HepG2 (cell line): ENCODE results near the gene CTSS. TPM values are rescaled to one million over a fixed set of nuclear protein-coding genes. Genes with fewer than 3 reads are reported as not detected.
"Not testable (repeated sequence)": the region's sequence is repeated elsewhere in the genome, so short reads cannot be mapped to it uniquely, and the experiment has no call there.

Experiments
- ATAC-seq: fragments of 200-7000 bp; cut with Tn5 transposase; 3 replicates; pipeline ENCODE4 v1.9.1; 2020; ENCODE audit warnings: mild to moderate bottlenecking, moderate library complexity
- BruUV-seq: library from RNA; stranded (reverse); fragments of 400-500 nt; replicated peaks from 2 replicates; lab custom pipeline; 2021; lab: Mats Ljungman, UMichigan
- CTCF ChIA-PET: fragments of 300-600 bp; formaldehyde crosslinking; extraction: SDS; loops from one replicate; lab custom pipeline; 2021; ENCODE audit warnings: low total read pairs, inconsistent platforms, low intra/inter-chr PET ratio; lab: Yijun Ruan, JAX
- POLR2A ChIA-PET: fragments of 350-600 bp; sonication (Branson Sonifier 250); formaldehyde crosslinking; loops from one replicate; lab custom pipeline; 2020; ENCODE audit warnings: antibody characterized with exemption, inconsistent platforms; lab: Yijun Ruan, JAX
- DNase-seq: peaks from one replicate; pipeline ENCODE4 v3.0.0-alpha.2; 2015; ENCODE audit warnings: low spot score
- FAIRE-seq: peaks from 3 replicates; lab custom pipeline; 2011; peaks lifted over from hg19 to GRCh38; lab: Jason Lieb, UNC
- H2AFZ ChIP-seq: one replicate; pipeline ENCODE4 v1.6.1; 2011; ENCODE audit warnings: low read length, inconsistent platforms
- H3K27ac ChIP-seq: fragments of 300-600 bp; 3 replicates; pipeline ENCODE4 v1.8.0; 2011; ENCODE audit warnings: mixed run types, mild to moderate bottlenecking, mixed read lengths, low read length, inconsistent platforms; ENCODE audit not compliant: insufficient read depth; ENCODE audit errors: extremely low read length
- H3K27me3 ChIP-seq, 2 experiments: fragments of 200-600 bp in 1 of 2; 2 replicates in 1 of 2; 3 replicates in 1 of 2; pipeline versions ENCODE4 v1.6.0 to v1.8.0; 2011; ENCODE audit warnings: low read length in 2 of 2, mild to moderate bottlenecking in 2 of 2, moderate library complexity in 2 of 2, inconsistent platforms in 1 of 2; ENCODE audit not compliant: insufficient read depth in 2 of 2, control insufficient read depth in 1 of 2
- H3K36me3 ChIP-seq, 2 experiments: fragments of 200-600 bp in 1 of 2; replicated peaks in 1 of 2; 2 replicates in 1 of 2; 3 replicates in 1 of 2; pipeline versions ENCODE4 v1.5.1 to v1.8.0; 2011; ENCODE audit warnings: low read length in 2 of 2, inconsistent platforms in 1 of 2; ENCODE audit not compliant: insufficient read depth in 2 of 2, control insufficient read depth in 1 of 2
- H3K4me1 ChIP-seq: 2 replicates; pipeline ENCODE4 v1.5.1; 2012; ENCODE audit warnings: low read length, inconsistent platforms; ENCODE audit not compliant: insufficient read depth
- H3K4me2 ChIP-seq: 2 replicates; pipeline ENCODE4 v1.6.0; 2011; ENCODE audit warnings: low read depth, low read length, inconsistent platforms
- H3K4me3 ChIP-seq, 3 experiments: fragments of 200-600 bp in 1 of 3; sonication (generic), shearing (Covaris generic) in 1 of 3; replicated peaks in 1 of 3; 2 replicates each; pipeline ENCODE4 v1.5.1; 2011 to 2016; ENCODE audit warnings: low read length in 3 of 3, inconsistent platforms in 2 of 3, low read depth in 2 of 3, mild to moderate bottlenecking in 2 of 3, control low read depth in 1 of 3, mixed read lengths in 1 of 3; ENCODE audit not compliant: insufficient read depth in 1 of 3
- H3K79me2 ChIP-seq: one replicate; pipeline ENCODE4 v1.6.1; 2011; ENCODE audit warnings: low read length, inconsistent platforms; ENCODE audit not compliant: insufficient read depth
- H3K9ac ChIP-seq: 2 replicates; pipeline ENCODE4 v1.6.0; 2011; ENCODE audit warnings: mild to moderate bottlenecking, low read depth, low read length, inconsistent platforms; ENCODE audit not compliant: insufficient read depth
- H3K9me3 ChIP-seq: 2 replicates; pipeline ENCODE4 v1.5.1; 2012; ENCODE audit warnings: mild to moderate bottlenecking, low read length
- H4K20me1 ChIP-seq: 2 replicates; pipeline ENCODE4 v1.6.0; 2011; ENCODE audit warnings: inconsistent platforms, mild to moderate bottlenecking, low read length, moderate library complexity; ENCODE audit not compliant: insufficient read depth
- FOXP1 ChIP-seq, 2 experiments: fragments of 450-650 bp in 1 of 2; IDR thresholded peaks; 2 replicates each; pipeline ENCODE4 v1.6.1; 2017 to 2018; ENCODE audit warnings: antibody characterized with exemption in 1 of 2
- HDAC6 ChIP-seq: fragments of 200-600 bp; sonication (generic); IDR thresholded peaks from 2 replicates; pipeline ENCODE4 v1.7.0; 2017; ENCODE audit warnings: mild to moderate bottlenecking, antibody characterized with exemption, low read length, low read depth
- HMG20B ChIP-seq: conservative IDR thresholded peaks from 2 replicates; pipeline ENCODE4 v1.6.1; 2016; ENCODE audit warnings: missing genetic modification reagents, missing compliant biosample characterization
- LCORL ChIP-seq, 2 experiments: fragments of 450-650 bp in 1 of 2; sonication (generic) in 1 of 2; formaldehyde crosslinking in 1 of 2; IDR thresholded peaks; 2 replicates each; pipeline versions ENCODE4 v1.5.0 to v1.6.1; 2017 to 2020; ENCODE audit warnings: antibody characterized with exemption in 1 of 2, missing genetic modification reagents in 1 of 2
- MED13 ChIP-seq: sonication (generic); formaldehyde crosslinking; IDR thresholded peaks from 2 replicates; pipeline ENCODE4 v1.5.0; 2020; ENCODE audit warnings: missing genetic modification reagents
- POLR2A ChIP-seq, 2 experiments: IDR thresholded peaks; 2 replicates each; pipeline ENCODE4 v1.6.1; 2011; ENCODE audit warnings: low read depth in 2 of 2, low read length in 2 of 2, mild to moderate bottlenecking in 1 of 2, moderate library complexity in 1 of 2; ENCODE audit not compliant: insufficient read depth in 1 of 2
- RXRB ChIP-seq: IDR thresholded peaks from 2 replicates; pipeline ENCODE4 v1.6.1; 2016; ENCODE audit warnings: borderline replicate concordance, missing genetic modification reagents, missing compliant biosample characterization
- SMC3 ChIP-seq: IDR thresholded peaks from 2 replicates; pipeline ENCODE4 v1.6.1; 2011; ENCODE audit warnings: low read length, improper control_type of control experiment
- TAF15 ChIP-seq: fragments of 200-400 bp; formaldehyde crosslinking; IDR thresholded peaks from one replicate; pipeline ENCODE4 v1.6.1; 2018; ENCODE audit warnings: mild to moderate bottlenecking, low read depth, low read length; ENCODE audit not compliant: poor library complexity, severe bottlenecking
- TBX3 ChIP-seq: fragments of 450-650 bp; IDR thresholded peaks from 2 replicates; pipeline ENCODE4 v1.6.1; 2017; ENCODE audit warnings: antibody characterized with exemption, mild to moderate bottlenecking, inconsistent platforms, borderline replicate concordance
- ZKSCAN1 ChIP-seq: fragments of 150-350 bp; IDR thresholded peaks from 2 replicates; pipeline ENCODE4 v1.6.1; 2014; ENCODE audit warnings: low read length
- ZNF230 ChIP-seq: sonication (generic); formaldehyde crosslinking; IDR thresholded peaks from 2 replicates; pipeline ENCODE4 v1.4.0; 2020; ENCODE audit warnings: mild to moderate bottlenecking, missing genetic modification reagents
- ZNF431 ChIP-seq: sonication (generic); formaldehyde crosslinking; IDR thresholded peaks from 2 replicates; pipeline ENCODE4 v1.9.0; 2022; ENCODE audit warnings: missing genetic modification reagents, low read depth, mild to moderate bottlenecking, borderline replicate concordance
- ZNF740 ChIP-seq: sonication (generic); formaldehyde crosslinking; IDR thresholded peaks from 2 replicates; pipeline ENCODE4 v1.4.0; 2020; ENCODE audit warnings: missing genetic modification reagents
- ZNF768 ChIP-seq: sonication (generic); formaldehyde crosslinking; IDR thresholded peaks from 2 replicates; pipeline ENCODE4 v1.4.0; 2020; ENCODE audit warnings: missing genetic modification reagents
- WGBS: methylation state at CpG from one replicate; pipeline ENCODE4 v1.1.6; 2017; ENCODE audit warnings: low lambda C conversion rate; 5-methylcytosine and 5-hydroxymethylcytosine counted together
- in situ Hi-C: cut with HindIII; loops from 2 replicates; pipeline ENCODE4 v1.10.0; 2017; ENCODE audit warnings: low pct_unique_long_range_greater_than_20kb; ENCODE audit not compliant: extremely low pct_ligation_motif_present
- intact Hi-C: fragments of 100-400 bp; cut with micrococcal nuclease; formaldehyde crosslinking; loops from one replicate; pipeline ENCODE4 v1.10.0; 2022; ENCODE audit not compliant: unreplicated experiment
- polyA plus RNA-seq, 8 experiments: library from polyadenylated mRNA; depleted of rRNA in 3 of 8; stranded (reverse) in 7 of 8; unstranded in 1 of 8; fragments of >200 nt; fragmentation: Illumina TruSeq in 4 of 8; extraction: Trizol in 4 of 8; gene quantifications; 2 replicates each; pipeline versions ENCODE4 v1.2.1 to v1.2.3, GENCODE V29; 2011 to 2016; ENCODE audit warnings: low read depth in 4 of 8, missing spikeins in 1 of 8, mixed read lengths in 1 of 8; ENCODE audit not compliant: insufficient read depth in 1 of 8
- total RNA-seq, 5 experiments: library from RNA; depleted of rRNA; stranded (reverse); fragments of >200 nt; fragmentation: Illumina TruSeq; extraction: Trizol; gene quantifications; 2 replicates each; pipeline ENCODE4 v1.2.3, GENCODE V29; 2016; ENCODE audit warnings: low read depth in 1 of 5
- TF ChIP-seq, protein P1 (sequence below): sonication (generic); formaldehyde crosslinking; IDR thresholded peaks from 2 replicates; pipeline ENCODE4 v1.8.1; 2022; ENCODE audit warnings: mild to moderate bottlenecking, missing genetic modification reagents
- TF ChIP-seq, protein P2 (sequence below): IDR thresholded peaks from 2 replicates; pipeline ENCODE4 v1.6.1; 2016; ENCODE audit warnings: low read depth, borderline replicate concordance
- TF ChIP-seq, protein P3 (sequence below): IDR thresholded peaks from 2 replicates; pipeline ENCODE4 v1.6.1; 2016; ENCODE audit warnings: missing biosample characterization, missing genetic modification reagents, low read depth

CTSS gene
- total and polyA plus RNA-seq, 2 of the 13 experiments (the other 11 are each of a cell fraction or from before 2014, with no cell fraction given): 0.33 to 1.0 TPM

GRCh38 chr1:150718225-150718891 lies 47.2 kb downstream of the CTSS start:
- intact Hi-C loops (loop anchor here (10.0 kb wide), 1 partner anchor 46 kb away; the partner anchor contains the start of gene CTSS), in situ Hi-C loops (no loop called here)
- Histone ChIP-seq H3K27ac (no peak overlapping the region), H3K9me3 (no peaks in the 10 kb centered on the region), H4K20me1 (no peaks in the 10 kb centered on the region), H3K79me2 (no peaks in the 10 kb centered on the region), H3K4me3 (no peak overlapping the region), H3K4me1 (no peaks in the 10 kb centered on the region), H3K4me2 (no peak overlapping the region), H2AFZ (no peak overlapping the region), H3K9ac (no peak overlapping the region), H3K27me3 (no peaks in the 10 kb centered on the region; a peak in 1 of 5 replicates), H3K36me3 (no peaks in the 10 kb centered on the region)
- WGBS: 33% methylated on average over 11 of the region's 11 CpGs
- DNase-seq (no peak), ATAC-seq (no peak), FAIRE-seq (no peak)
- CTCF ChIA-PET: no interaction called here
- no TSS peak for BruUV-seq
- POLR2A ChIA-PET: no interaction called here
- TF ChIP-seq ZNF230 (no peak), FOXP1 (IDR thresholded peaks at IDR 0.05) (no peak), FOXP1 (CRISPR knock-in tag; IDR thresholded peaks at IDR 0.05) (no peak), MED13 (CRISPR knock-in tag) (no peak), TAF15 (no peak), HDAC6 (no peak), SMC3 (no peak), ZNF768 (no peak), HMG20B (CRISPR knock-in tag) (no peak), ZNF431 (CRISPR knock-in tag) (no peak), POLR2A (IDR thresholded peaks at IDR 0.05; ENCODE audit: insufficient read depth in 1 of 2, low read depth in 2 of 2, low read length in 2 of 2) (no peak), TBX3 (no peak), ZNF740 (no peak), ZKSCAN1 (no peak), RXRB (no peak), LCORL (IDR thresholded peaks at IDR 0.05) (no peak), LCORL (CRISPR knock-in tag; IDR thresholded peaks at IDR 0.05) (no peak)
- TF ChIP-seq, protein P1, sequence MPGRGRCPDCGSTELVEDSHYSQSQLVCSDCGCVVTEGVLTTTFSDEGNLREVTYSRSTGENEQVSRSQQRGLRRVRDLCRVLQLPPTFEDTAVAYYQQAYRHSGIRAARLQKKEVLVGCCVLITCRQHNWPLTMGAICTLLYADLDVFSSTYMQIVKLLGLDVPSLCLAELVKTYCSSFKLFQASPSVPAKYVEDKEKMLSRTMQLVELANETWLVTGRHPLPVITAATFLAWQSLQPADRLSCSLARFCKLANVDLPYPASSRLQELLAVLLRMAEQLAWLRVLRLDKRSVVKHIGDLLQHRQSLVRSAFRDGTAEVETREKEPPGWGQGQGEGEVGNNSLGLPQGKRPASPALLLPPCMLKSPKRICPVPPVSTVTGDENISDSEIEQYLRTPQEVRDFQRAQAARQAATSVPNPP (CRISPR knock-in tag): no peak
- TF ChIP-seq, protein P2, sequence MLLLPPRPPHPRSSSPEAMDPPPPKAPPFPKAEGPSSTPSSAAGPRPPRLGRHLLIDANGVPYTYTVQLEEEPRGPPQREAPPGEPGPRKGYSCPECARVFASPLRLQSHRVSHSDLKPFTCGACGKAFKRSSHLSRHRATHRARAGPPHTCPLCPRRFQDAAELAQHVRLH: no peak
- TF ChIP-seq, protein P3, sequence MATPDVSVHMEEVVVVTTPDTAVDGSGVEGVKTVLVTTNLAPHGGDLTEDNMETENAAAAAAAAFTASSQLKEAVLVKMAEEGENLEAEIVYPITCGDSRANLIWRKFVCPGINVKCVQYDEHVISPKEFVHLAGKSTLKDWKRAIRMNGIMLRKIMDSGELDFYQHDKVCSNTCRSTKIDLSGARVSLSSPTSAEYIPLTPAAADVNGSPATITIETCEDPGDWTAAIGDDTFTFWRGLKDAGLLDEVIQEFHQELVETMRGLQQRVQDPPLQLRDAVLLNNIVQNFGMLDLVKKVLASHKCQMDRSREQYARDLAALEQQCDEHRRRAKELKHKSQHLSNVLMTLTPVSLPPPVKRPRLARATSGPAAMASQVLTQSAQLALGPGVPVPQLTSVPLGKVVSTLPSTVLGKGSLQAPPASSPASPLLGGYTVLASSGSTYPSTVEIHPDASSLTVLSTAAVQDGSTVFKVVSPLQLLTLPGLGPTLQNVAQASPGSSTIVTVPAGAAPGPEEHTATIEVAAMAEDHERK (CRISPR knock-in tag): no peak

DNA sequence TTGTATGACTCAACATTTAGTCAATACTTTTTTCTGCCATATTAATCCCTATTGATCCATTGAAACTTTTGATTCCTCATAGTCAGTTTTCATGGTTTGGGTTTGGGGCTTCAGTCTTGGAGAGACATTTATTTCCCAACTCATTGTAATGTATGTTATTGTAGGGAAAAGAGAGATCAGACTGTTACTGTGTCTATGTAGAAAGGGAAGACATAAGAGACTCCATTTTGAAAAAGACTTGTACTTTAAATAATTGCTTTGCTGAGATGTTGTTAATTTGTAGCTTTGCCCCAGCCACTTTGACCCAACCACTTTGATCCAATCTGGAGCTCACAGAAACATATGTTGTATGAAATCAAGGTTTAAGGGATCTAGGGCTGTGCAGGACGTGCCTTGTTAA lies 56.5 kb downstream of the CTSS start:
- ATAC-seq, CTCF ChIA-PET, intact Hi-C loops, H3K9ac ChIP-seq, BruUV-seq, DNase-seq, H3K79me2 ChIP-seq, FAIRE-seq, H3K9me3 ChIP-seq, H3K4me1 ChIP-seq, in situ Hi-C loops, H3K4me2 ChIP-seq, H3K27me3 ChIP-seq, H2AFZ ChIP-seq, H3K36me3 ChIP-seq, H4K20me1 ChIP-seq, H3K4me3 ChIP-seq, H3K27ac ChIP-seq: not testable (repeated sequence)
- POLR2A ChIA-PET: interaction anchor here (3.2 kb wide), 1 partner anchor 12 kb away, joined by 7 read pairs; the partner anchor contains the start of gene GOLPH3L
- 0% methylated on average over 1 of the region's 1 CpG for WGBS
